ENCODE data around the gene SUSD4.

- TF ChIP-seq CTCF (IDR thresholded peaks at IDR 0.05) (no peak), POLR2A (IDR thresholded peaks at IDR 0.05) (no peak), POLR2AphosphoS5 (IDR thresholded peaks at IDR 0.05) (no peak)
Observed at GRCh38 chr1:223224465-223224864, 139.5 kb downstream of the SUSD4 start.

Data from upper lobe of left lung (tissue), 4 donors.